SK-N-SH (cell line): ENCODE measurements around the gene IFNA2. TPM values are rescaled to one million over a fixed set of nuclear protein-coding genes. Genes with fewer than 3 reads are reported as not detected.
"Not testable (repeated sequence)": the region's sequence is repeated elsewhere in the genome, so short reads cannot be mapped to it uniquely, and the experiment has no call there.

Experiments
- CTCF ChIA-PET: fragments of 300-600, 350-600 bp; formaldehyde crosslinking; extraction: SDS; loops from one replicate; lab custom pipeline; 2021; lab: Yijun Ruan, JAX
- POLR2A ChIA-PET: fragments of 350-600 bp; sonication (Branson Sonifier 250); formaldehyde crosslinking; extraction: SDS; loops from one replicate; lab custom pipeline; 2020; ENCODE audit warnings: antibody characterized with exemption, inconsistent platforms; lab: Yijun Ruan, JAX
- DNase-seq: peaks from one replicate; pipeline ENCODE4 v3.0.0; 2012
- H2AFZ ChIP-seq: fragments of 200-600 bp; sonication (generic); 2 replicates; pipeline ENCODE4 v1.8.1; 2016; ENCODE audit warnings: antibody characterized with exemption, mild to moderate bottlenecking, low read depth
- H3F3A ChIP-seq: fragments of 200-600 bp; sonication (generic); replicated peaks from 2 replicates; pipeline ENCODE3; 2016; ENCODE audit warnings: antibody characterized with exemption, mild to moderate bottlenecking; ENCODE audit not compliant: insufficient read depth
- H3K27ac ChIP-seq, 2 experiments: fragments of 200-500 bp in 1 of 2; fragments of 200-600 bp in 1 of 2; sonication (Bioruptor generic) in 1 of 2; sonication (generic), shearing (Covaris generic) in 1 of 2; 2 replicates each; pipeline versions ENCODE4 v1.5.1 to v1.6.1; 2014 to 2016; ENCODE audit warnings: low read depth in 2 of 2, inconsistent platforms in 1 of 2, low read length in 1 of 2, mild to moderate bottlenecking in 1 of 2, mixed read lengths in 1 of 2
- H3K27me3 ChIP-seq: fragments of 200-600 bp; sonication (generic), shearing (Covaris generic); 2 replicates; pipeline ENCODE4 v1.6.1; 2016; ENCODE audit warnings: mixed run types; ENCODE audit not compliant: insufficient read depth
- H3K36me3 ChIP-seq, 2 experiments: fragments of 200-500 bp in 1 of 2; fragments of 200-600 bp in 1 of 2; sonication (Bioruptor generic) in 1 of 2; sonication (generic) in 1 of 2; replicated peaks in 1 of 2; 2 replicates each; pipeline versions ENCODE3 to v1.5.1; 2014 to 2016; ENCODE audit warnings: low read length in 1 of 2, mild to moderate bottlenecking in 1 of 2; ENCODE audit not compliant: insufficient read depth in 2 of 2, control insufficient read depth in 1 of 2
- H3K4me1 ChIP-seq, 2 experiments: fragments of 200-500 bp in 1 of 2; fragments of 200-600 bp in 1 of 2; sonication (Bioruptor generic) in 1 of 2; sonication (generic), shearing (Covaris generic) in 1 of 2; 2 replicates each; pipeline versions ENCODE4 v1.5.1 to v1.6.1; 2014 to 2016; ENCODE audit warnings: low read depth in 1 of 2, low read length in 1 of 2, mixed run types in 1 of 2; ENCODE audit not compliant: insufficient read depth in 2 of 2, control insufficient read depth in 1 of 2
- H3K4me2 ChIP-seq: fragments of 200-600 bp; sonication (generic), shearing (Covaris generic); 2 replicates; pipeline ENCODE4 v1.6.1; 2017; ENCODE audit warnings: mixed run types
- H3K4me3 ChIP-seq, 2 experiments: fragments of 200-500 bp in 1 of 2; fragments of 200-600 bp in 1 of 2; sonication (Bioruptor generic) in 1 of 2; sonication (generic), shearing (Covaris generic) in 1 of 2; 2 replicates each; pipeline versions ENCODE4 v1.5.1 to v1.8.1; 2014 to 2016; ENCODE audit warnings: low read depth in 2 of 2, inconsistent platforms in 1 of 2, low read length in 1 of 2, mild to moderate bottlenecking in 1 of 2, mixed read lengths in 1 of 2, moderate library complexity in 1 of 2
- H3K79me2 ChIP-seq: fragments of 200-600 bp; sonication (generic); 2 replicates; pipeline ENCODE4 v1.8.1; 2017; ENCODE audit warnings: mild to moderate bottlenecking; ENCODE audit not compliant: insufficient read depth
- H3K9ac ChIP-seq: fragments of 200-600 bp; sonication (generic); 2 replicates; pipeline ENCODE4 v1.6.1; 2017; ENCODE audit warnings: mixed run types
- H3K9me2 ChIP-seq: fragments of 200-600 bp; sonication (generic); 2 replicates; pipeline ENCODE4 v1.6.1; 2017; ENCODE audit warnings: mixed run types
- H3K9me3 ChIP-seq: fragments of 200-600 bp; sonication (generic); 2 replicates; pipeline ENCODE4 v1.6.1; 2017; ENCODE audit warnings: mixed run types, mild to moderate bottlenecking, moderate library complexity
- H4K20me1 ChIP-seq: fragments of 200-600 bp; sonication (generic); 2 replicates; pipeline ENCODE4 v1.6.1; 2017; ENCODE audit warnings: mild to moderate bottlenecking, mixed run types; ENCODE audit not compliant: insufficient read depth
- ELF1 ChIP-seq: IDR thresholded peaks from 2 replicates; pipeline ENCODE4 v1.4.0; 2012
- EP300 ChIP-seq, 2 experiments: IDR thresholded peaks; 2 replicates each; pipeline versions ENCODE4 v1.4.0 to v1.6.1; 2012; ENCODE audit warnings: borderline replicate concordance in 1 of 2, low read depth in 1 of 2, low read length in 1 of 2
- FOSL2 ChIP-seq: IDR thresholded peaks from 2 replicates; pipeline ENCODE4 v1.4.0; 2012; ENCODE audit warnings: low read depth, mild to moderate bottlenecking, moderate library complexity, borderline replicate concordance
- JUND ChIP-seq: IDR thresholded peaks from 2 replicates; pipeline ENCODE4 v1.4.0; 2012
- MEF2A ChIP-seq: IDR thresholded peaks from 2 replicates; pipeline ENCODE4 v1.4.0; 2012; ENCODE audit warnings: low read depth, borderline replicate concordance
- POLR2AphosphoS5 ChIP-seq: IDR thresholded peaks from 2 replicates; pipeline ENCODE4 v1.6.1; 2012; ENCODE audit warnings: low read depth, low read length
- RAD21 ChIP-seq: IDR thresholded peaks from 2 replicates; pipeline ENCODE4 v1.6.1; 2012; ENCODE audit warnings: mild to moderate bottlenecking, low read length
- RCOR1 ChIP-seq: fragments of 150-350 bp; IDR thresholded peaks from 2 replicates; pipeline ENCODE4 v1.6.1; 2017; ENCODE audit warnings: antibody characterized with exemption, low read length
- RFX5 ChIP-seq: IDR thresholded peaks from 2 replicates; pipeline ENCODE4 v1.6.1; 2012; ENCODE audit warnings: mild to moderate bottlenecking, improper control_type of control experiment, low read length
- SIN3A ChIP-seq: IDR thresholded peaks from 2 replicates; pipeline ENCODE4 v1.6.1; 2012; ENCODE audit warnings: low read depth, mild to moderate bottlenecking, low read length, moderate library complexity, borderline replicate concordance
- SMC3 ChIP-seq: IDR thresholded peaks from 2 replicates; pipeline ENCODE4 v1.6.1; 2012; ENCODE audit warnings: low read depth, low read length, improper control_type of control experiment
- TAF1 ChIP-seq: IDR thresholded peaks from 2 replicates; pipeline ENCODE4 v1.6.1; 2012; ENCODE audit warnings: low read depth, mild to moderate bottlenecking, low read length, moderate library complexity, borderline replicate concordance
- TCF12 ChIP-seq: IDR thresholded peaks from 2 replicates; pipeline ENCODE4 v1.4.0; 2012
- TEAD4 ChIP-seq: IDR thresholded peaks from 2 replicates; pipeline ENCODE4 v1.4.0; 2012; ENCODE audit warnings: mild to moderate bottlenecking, borderline replicate concordance; ENCODE audit not compliant: insufficient read depth
- WGBS: methylation state at CpG from one replicate; pipeline ENCODE4 v1.1.6; 2017; ENCODE audit warnings: low lambda C conversion rate; 5-methylcytosine and 5-hydroxymethylcytosine counted together
- polyA plus RNA-seq, 3 experiments: library from polyadenylated mRNA; depleted of rRNA; stranded (reverse); fragments of >200 nt; gene quantifications; 2 replicates each; pipeline ENCODE4 v1.2.3, GENCODE V29; 2012
- TF ChIP-seq, protein P1 (sequence below): fragments of 200-600 bp; sonication (generic); IDR thresholded peaks from 2 replicates; pipeline ENCODE4 v1.6.1; 2017; ENCODE audit warnings: antibody characterized with exemption, mild to moderate bottlenecking, moderate library complexity
- TF ChIP-seq, protein P2 (sequence below): IDR thresholded peaks from 2 replicates; pipeline ENCODE4 v1.4.0; 2012; ENCODE audit warnings: low read depth, borderline replicate concordance
- TF ChIP-seq, protein P3 (sequence below): fragments of 150-350 bp; IDR thresholded peaks from 2 replicates; pipeline ENCODE4 v1.6.1; 2017; ENCODE audit warnings: antibody characterized with exemption, low read length, low read depth, borderline replicate concordance

The IFNA2 gene
- polyA plus RNA-seq, 1 of the 3 experiments (the other 2 are of a cell fraction): not detected

DNA sequence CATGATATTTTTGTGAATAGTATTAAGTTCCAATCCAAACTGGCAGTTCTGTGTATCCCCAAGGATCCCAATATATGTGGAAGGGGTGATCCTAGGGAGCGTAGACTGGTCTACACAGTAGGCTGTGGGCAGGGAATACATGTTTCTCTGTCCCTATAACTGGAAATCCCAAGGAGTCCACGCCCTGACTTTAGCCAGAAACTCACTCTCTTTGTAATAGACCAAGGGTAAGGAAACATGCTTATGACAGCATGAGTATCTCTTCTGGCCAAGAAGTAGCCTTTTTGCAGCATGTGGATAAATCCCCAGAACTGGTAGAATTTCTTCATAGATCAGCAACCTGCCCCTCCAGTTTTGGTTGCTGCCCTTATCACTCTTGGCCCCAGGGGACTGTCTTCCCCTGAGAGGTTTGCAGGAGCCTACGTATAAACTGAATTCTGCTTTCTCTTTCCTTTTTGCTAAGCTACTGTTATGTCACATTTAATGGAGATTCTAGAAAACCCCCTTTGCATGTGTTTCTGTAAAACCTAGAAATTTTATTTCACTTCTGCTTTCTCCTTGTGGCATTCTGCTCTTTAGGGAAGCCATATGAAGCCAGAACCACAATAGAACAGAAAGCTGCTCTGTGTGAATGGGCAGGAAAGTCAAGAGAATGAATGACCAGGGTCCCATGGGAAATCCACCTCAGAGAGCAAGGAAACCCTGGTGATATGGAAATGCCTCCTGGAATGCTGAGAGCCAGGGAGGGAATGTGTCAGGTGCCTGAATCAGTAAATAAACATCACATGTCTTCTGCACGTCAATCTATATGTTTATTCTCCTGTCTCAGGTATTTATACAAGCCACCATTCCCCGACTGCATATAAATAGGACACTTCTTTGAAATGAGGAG, 3.5 kb downstream of the IFNA2 start (continued):
- TF ChIP-seq, protein P1, sequence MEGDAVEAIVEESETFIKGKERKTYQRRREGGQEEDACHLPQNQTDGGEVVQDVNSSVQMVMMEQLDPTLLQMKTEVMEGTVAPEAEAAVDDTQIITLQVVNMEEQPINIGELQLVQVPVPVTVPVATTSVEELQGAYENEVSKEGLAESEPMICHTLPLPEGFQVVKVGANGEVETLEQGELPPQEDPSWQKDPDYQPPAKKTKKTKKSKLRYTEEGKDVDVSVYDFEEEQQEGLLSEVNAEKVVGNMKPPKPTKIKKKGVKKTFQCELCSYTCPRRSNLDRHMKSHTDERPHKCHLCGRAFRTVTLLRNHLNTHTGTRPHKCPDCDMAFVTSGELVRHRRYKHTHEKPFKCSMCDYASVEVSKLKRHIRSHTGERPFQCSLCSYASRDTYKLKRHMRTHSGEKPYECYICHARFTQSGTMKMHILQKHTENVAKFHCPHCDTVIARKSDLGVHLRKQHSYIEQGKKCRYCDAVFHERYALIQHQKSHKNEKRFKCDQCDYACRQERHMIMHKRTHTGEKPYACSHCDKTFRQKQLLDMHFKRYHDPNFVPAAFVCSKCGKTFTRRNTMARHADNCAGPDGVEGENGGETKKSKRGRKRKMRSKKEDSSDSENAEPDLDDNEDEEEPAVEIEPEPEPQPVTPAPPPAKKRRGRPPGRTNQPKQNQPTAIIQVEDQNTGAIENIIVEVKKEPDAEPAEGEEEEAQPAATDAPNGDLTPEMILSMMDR: no peak
- TF ChIP-seq MEF2A (no peak), TEAD4 (no peak), TAF1 (no peak), POLR2AphosphoS5 (no peak), JUND (no peak), SIN3A (no peak)
- TF ChIP-seq, all 33 proteins: peak for 0

DNA sequence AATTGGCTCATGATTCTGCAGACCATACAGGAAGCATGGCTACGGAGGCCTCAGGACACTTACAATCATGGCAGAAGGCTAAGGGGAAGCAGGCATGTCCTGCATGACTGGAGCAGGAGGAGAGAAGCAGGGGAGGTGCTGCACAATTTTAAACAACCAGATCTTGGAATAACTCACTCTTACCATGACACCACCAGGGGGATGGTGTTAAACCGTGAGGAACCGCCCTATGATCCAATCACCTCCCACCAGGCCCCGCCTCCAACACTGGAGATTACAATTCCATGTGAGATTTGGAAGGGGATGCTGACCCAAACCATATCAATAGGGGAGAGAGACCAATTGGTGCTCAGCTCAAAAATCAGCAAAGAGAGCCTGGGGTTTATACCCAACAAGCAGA, 13.7 kb downstream of the IFNA2 start:
- H3K79me2 ChIP-seq, H3K27me3 ChIP-seq, H3K27ac ChIP-seq, H3K36me3 ChIP-seq, H3K9me2 ChIP-seq, H3F3A ChIP-seq, H2AFZ ChIP-seq, H3K4me1 ChIP-seq, H3K4me3 ChIP-seq, POLR2A ChIA-PET, H3K9me3 ChIP-seq, H3K9ac ChIP-seq, H3K4me2 ChIP-seq, H4K20me1 ChIP-seq, DNase-seq: not testable (repeated sequence)
- CTCF ChIA-PET: interaction anchor here (1.0 kb wide), 2 partner anchors 26 to 53 kb away, joined by 3 to 5 read pairs; no protein-coding TSS in a partner anchor
- WGBS: 4% methylated on average over 3 of the region's 4 CpGs

DNA sequence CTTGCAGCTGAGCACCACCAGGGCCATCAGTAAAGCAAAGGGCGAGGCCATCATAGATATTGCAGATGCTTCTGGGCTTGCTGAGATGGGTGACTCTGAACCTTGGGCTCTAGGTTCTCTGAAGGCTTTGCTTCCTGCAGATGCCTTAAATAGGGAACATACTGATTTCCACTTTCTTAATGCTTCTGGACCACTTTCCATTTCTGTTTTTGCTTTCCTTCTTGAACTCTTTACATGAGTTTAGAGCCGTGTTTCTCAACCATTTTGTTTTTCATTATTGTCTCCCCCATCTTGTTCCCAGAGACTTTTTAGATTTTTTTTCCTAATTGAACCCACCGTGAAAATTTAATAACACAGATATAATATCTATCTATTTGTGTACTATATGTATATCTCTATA, 17.2 kb downstream of the IFNA2 start, which contains the start of gene IFNA13:
Gene IFNA13 (minus strand): TSS at position 101 of the 400 bp plus-strand sequence. CDS start 47 bp downstream, at position 54.
- Histone ChIP-seq H2AFZ (no peak within 1 kb of the TSS), H4K20me1 (no peaks in the 10 kb centered on the region), H3K9me2 (no peaks in the 10 kb centered on the region), H3K36me3 (no peaks in the 10 kb centered on the region), H3F3A (no peaks in the 10 kb centered on the region), H3K79me2 (no peaks in the 10 kb centered on the region), H3K27me3 (no peaks in the 10 kb centered on the region; the same call in 1 of the 2 replicates), H3K4me1 (no peaks in the 10 kb centered on the region), H3K4me2 (no peak within 1 kb of the TSS), H3K9ac (no peak within 1 kb of the TSS), H3K27ac (no peak within 1 kb of the TSS), H3K4me3 (no peak within 1 kb of the TSS), H3K9me3 (no peaks in the 10 kb centered on the region)
- 3% methylated on average over 3 of the region's 3 CpGs for WGBS
- DNase-seq: no peak
- CTCF ChIA-PET: interaction anchor here (1.4 kb wide), 1 partner anchor 28 kb away, joined by 4 read pairs; no protein-coding TSS in a partner anchor
- POLR2A ChIA-PET: no interaction called here
- no peak for TF ChIP-seq TEAD4
- TF ChIP-seq, protein P2, sequence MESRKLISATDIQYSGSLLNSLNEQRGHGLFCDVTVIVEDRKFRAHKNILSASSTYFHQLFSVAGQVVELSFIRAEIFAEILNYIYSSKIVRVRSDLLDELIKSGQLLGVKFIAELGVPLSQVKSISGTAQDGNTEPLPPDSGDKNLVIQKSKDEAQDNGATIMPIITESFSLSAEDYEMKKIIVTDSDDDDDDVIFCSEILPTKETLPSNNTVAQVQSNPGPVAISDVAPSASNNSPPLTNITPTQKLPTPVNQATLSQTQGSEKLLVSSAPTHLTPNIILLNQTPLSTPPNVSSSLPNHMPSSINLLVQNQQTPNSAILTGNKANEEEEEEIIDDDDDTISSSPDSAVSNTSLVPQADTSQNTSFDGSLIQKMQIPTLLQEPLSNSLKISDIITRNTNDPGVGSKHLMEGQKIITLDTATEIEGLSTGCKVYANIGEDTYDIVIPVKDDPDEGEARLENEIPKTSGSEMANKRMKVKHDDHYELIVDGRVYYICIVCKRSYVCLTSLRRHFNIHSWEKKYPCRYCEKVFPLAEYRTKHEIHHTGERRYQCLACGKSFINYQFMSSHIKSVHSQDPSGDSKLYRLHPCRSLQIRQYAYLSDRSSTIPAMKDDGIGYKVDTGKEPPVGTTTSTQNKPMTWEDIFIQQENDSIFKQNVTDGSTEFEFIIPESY: no peak
- no peak for TF ChIP-seq SIN3A
- TF ChIP-seq, protein P3, sequence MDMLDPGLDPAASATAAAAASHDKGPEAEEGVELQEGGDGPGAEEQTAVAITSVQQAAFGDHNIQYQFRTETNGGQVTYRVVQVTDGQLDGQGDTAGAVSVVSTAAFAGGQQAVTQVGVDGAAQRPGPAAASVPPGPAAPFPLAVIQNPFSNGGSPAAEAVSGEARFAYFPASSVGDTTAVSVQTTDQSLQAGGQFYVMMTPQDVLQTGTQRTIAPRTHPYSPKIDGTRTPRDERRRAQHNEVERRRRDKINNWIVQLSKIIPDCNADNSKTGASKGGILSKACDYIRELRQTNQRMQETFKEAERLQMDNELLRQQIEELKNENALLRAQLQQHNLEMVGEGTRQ: no peak
- TF ChIP-seq FOSL2: no peak
- TF ChIP-seq TCF12: no peak
- no peak for TF ChIP-seq SMC3
- TF ChIP-seq RAD21: no peak
- TF ChIP-seq ELF1: no peak
- no peak for TF ChIP-seq TAF1
- no peak for TF ChIP-seq RFX5
- TF ChIP-seq RCOR1: no peak
- TF ChIP-seq EP300 (IDR thresholded peaks at IDR 0.05; ENCODE audit: borderline replicate concordance in 1 of 2, low read depth in 1 of 2, low read length in 1 of 2): no peak
